H1 (cell line): ENCODE results near the gene SKAP2. TPM values are rescaled to one million over a fixed set of nuclear protein-coding genes. Genes with fewer than 3 reads are reported as not detected.

Experiments
- CTCF ChIA-PET: fragments of 300-600 bp; sonication (Branson Sonifier 250); formaldehyde crosslinking; loops from one replicate; lab custom pipeline; 2021; ENCODE audit not compliant: partially characterized antibody; lab: Charles Lee
- POLR2A ChIA-PET: fragments of 300-600 bp; sonication (Branson Sonifier 250); formaldehyde crosslinking; loops from one replicate; lab custom pipeline; 2021; ENCODE audit warnings: inconsistent platforms; ENCODE audit not compliant: partially characterized antibody; lab: Charles Lee
- DNase-seq, 2 experiments: peaks; one replicate each; pipeline versions ENCODE4 v3.0.0 to v3.0.0-alpha.2; 2010 to 2022; ENCODE audit warnings: low spot score in 2 of 2, low read depth in 1 of 2, mixed read lengths in 1 of 2
- FAIRE-seq: peaks from 2 replicates; lab custom pipeline; 2011; peaks lifted over from hg19 to GRCh38; lab: Jason Lieb, UNC
- H2AFZ ChIP-seq: 2 replicates; pipeline ENCODE4 v1.8.1; 2012; ENCODE audit warnings: low read length, inconsistent platforms
- H2AK5ac ChIP-seq: 2 replicates; pipeline ENCODE4 v1.6.1; 2013; ENCODE audit warnings: low read depth, low read length
- H2BK120ac ChIP-seq: replicated peaks from 2 replicates; pipeline ENCODE3; 2013; ENCODE audit warnings: low read depth, low read length, inconsistent platforms
- H2BK12ac ChIP-seq: 2 replicates; pipeline ENCODE4 v1.6.1; 2013; ENCODE audit warnings: low read depth, low read length
- H2BK15ac ChIP-seq: 2 replicates; pipeline ENCODE4 v1.6.1; 2013; ENCODE audit warnings: low read length
- H2BK20ac ChIP-seq: 2 replicates; pipeline ENCODE4 v1.6.1; 2013; ENCODE audit warnings: low read length
- H2BK5ac ChIP-seq: 2 replicates; pipeline ENCODE4 v1.6.1; 2013; ENCODE audit warnings: low read depth, low read length
- H3K14ac ChIP-seq: 2 replicates; pipeline ENCODE4 v1.6.1; 2013; ENCODE audit warnings: inconsistent platforms; ENCODE audit not compliant: insufficient read length
- H3K18ac ChIP-seq: 2 replicates; pipeline ENCODE4 v1.6.1; 2013; ENCODE audit warnings: low read length; ENCODE audit errors: extremely low read depth
- H3K23ac ChIP-seq: 2 replicates; pipeline ENCODE4 v1.6.1; 2013; ENCODE audit warnings: inconsistent platforms; ENCODE audit not compliant: insufficient read length
- H3K23me2 ChIP-seq: 2 replicates; pipeline ENCODE4 v1.6.1; 2013; ENCODE audit warnings: low read depth, low read length
- H3K27ac ChIP-seq: 2 replicates; pipeline ENCODE4 v1.6.1; 2011; ENCODE audit warnings: low read depth, low read length, inconsistent platforms
- H3K27me3 ChIP-seq, 4 experiments: replicated peaks in 1 of 4; 1 replicate in 1 of 4; 2 replicates in 3 of 4; pipeline versions ENCODE4 v1.6.1 to v1.8.1; 2011 to 2013; ENCODE audit warnings: low read length in 3 of 4, mild to moderate bottlenecking in 3 of 4, inconsistent platforms in 2 of 4, mixed read lengths in 2 of 4, moderate library complexity in 1 of 4; ENCODE audit not compliant: control insufficient read depth in 3 of 4, insufficient read depth in 3 of 4; ENCODE audit errors: extremely low read depth in 1 of 4
- H3K36me3 ChIP-seq, 4 experiments: 2 replicates each; pipeline versions ENCODE4 v1.6.1 to v1.8.1; 2011 to 2013; ENCODE audit warnings: mild to moderate bottlenecking in 4 of 4, low read length in 3 of 4, moderate library complexity in 2 of 4, control low read depth in 1 of 4, inconsistent platforms in 1 of 4; ENCODE audit not compliant: insufficient read depth in 4 of 4, control insufficient read depth in 2 of 4
- H3K4ac ChIP-seq: replicated peaks from 2 replicates; pipeline ENCODE3; 2013; ENCODE audit warnings: low read length, low read depth, mixed read lengths, inconsistent platforms; ENCODE audit not compliant: insufficient read length
- H3K4me1 ChIP-seq, 4 experiments: replicated peaks in 1 of 4; 1 replicate in 1 of 4; 2 replicates in 3 of 4; pipeline versions ENCODE4 v1.6.1 to v1.8.1; 2011 to 2013; ENCODE audit warnings: low read length in 3 of 4, inconsistent platforms in 2 of 4, mixed read lengths in 1 of 4; ENCODE audit not compliant: insufficient read depth in 4 of 4, control insufficient read depth in 3 of 4
- H3K4me2 ChIP-seq, 2 experiments: 2 replicates each; pipeline versions ENCODE4 v1.6.1 to v1.8.1; 2011 to 2013; ENCODE audit warnings: low read depth in 2 of 2, low read length in 2 of 2, control low read depth in 1 of 2, inconsistent platforms in 1 of 2, mild to moderate bottlenecking in 1 of 2; ENCODE audit not compliant: insufficient read depth in 1 of 2
- H3K4me3 ChIP-seq, 4 experiments: fragments of 200-600, 300-600 bp in 1 of 4; sonication (generic), shearing (Covaris generic), sonication (Bioruptor Twin) in 1 of 4; 2 replicates each; pipeline versions ENCODE4 v1.5.1 to v1.8.1; 2011 to 2016; ENCODE audit warnings: low read length in 4 of 4, low read depth in 3 of 4, control low read depth in 2 of 4, inconsistent platforms in 2 of 4, mild to moderate bottlenecking in 2 of 4, mixed read lengths in 1 of 4, moderate library complexity in 1 of 4; ENCODE audit not compliant: insufficient read depth in 2 of 4; ENCODE audit errors: extremely low read depth in 1 of 4
- H3K56ac ChIP-seq: replicated peaks from 2 replicates; pipeline ENCODE3; 2013; ENCODE audit warnings: low read depth, mild to moderate bottlenecking, mixed read lengths, low read length, inconsistent platforms; ENCODE audit not compliant: insufficient read length
- H3K79me1 ChIP-seq: 2 replicates; pipeline ENCODE4 v1.6.1; 2013; ENCODE audit warnings: low read depth, low read length, control low read depth
- H3K79me2 ChIP-seq, 2 experiments: 2 replicates each; pipeline versions ENCODE4 v1.6.1 to v1.8.1; 2012 to 2013; ENCODE audit warnings: low read length in 2 of 2, mild to moderate bottlenecking in 2 of 2, inconsistent platforms in 1 of 2; ENCODE audit not compliant: insufficient read depth in 2 of 2, control insufficient read depth in 1 of 2
- H3K9ac ChIP-seq, 4 experiments: replicated peaks in 1 of 4; 1 replicate in 1 of 4; 2 replicates in 3 of 4; pipeline versions ENCODE4 v1.6.1 to v1.8.1; 2011 to 2013; ENCODE audit warnings: low read depth in 3 of 4, low read length in 3 of 4, control low read depth in 2 of 4, mild to moderate bottlenecking in 2 of 4, moderate library complexity in 2 of 4, inconsistent platforms in 1 of 4; ENCODE audit errors: extremely low read depth in 1 of 4
- H3K9me3 ChIP-seq, 2 experiments: 2 replicates each; pipeline versions ENCODE4 v1.6.1 to v1.8.1; 2012 to 2013; ENCODE audit warnings: mild to moderate bottlenecking in 2 of 2, moderate library complexity in 2 of 2, control low read depth in 1 of 2, inconsistent platforms in 1 of 2, low read depth in 1 of 2, low read length in 1 of 2, mixed read lengths in 1 of 2; ENCODE audit not compliant: insufficient read depth in 2 of 2
- H4K20me1 ChIP-seq, 2 experiments: replicated peaks in 1 of 2; 2 replicates each; pipeline versions ENCODE3 to v1.8.1; 2011 to 2013; ENCODE audit warnings: inconsistent platforms in 2 of 2, low read length in 2 of 2, mild to moderate bottlenecking in 1 of 2; ENCODE audit not compliant: insufficient read depth in 2 of 2, control insufficient read depth in 1 of 2
- H4K5ac ChIP-seq: 2 replicates; pipeline ENCODE4 v1.6.1; 2013; ENCODE audit warnings: low read length, low read depth, mixed read lengths, inconsistent platforms; ENCODE audit not compliant: insufficient read length
- H4K8ac ChIP-seq: 2 replicates; pipeline ENCODE4 v1.8.0; 2013; ENCODE audit warnings: mild to moderate bottlenecking, moderate library complexity, low read length, inconsistent platforms; ENCODE audit not compliant: insufficient read depth; ENCODE audit errors: extremely low read depth
- H4K91ac ChIP-seq: replicated peaks from 2 replicates; pipeline ENCODE3; 2013; ENCODE audit warnings: low read length, mixed read lengths, inconsistent platforms; ENCODE audit not compliant: insufficient read length
- ASH2L ChIP-seq: fragments of 200-600, 300-600 bp; sonication (generic); IDR thresholded peaks from one replicate; pipeline ENCODE4 v1.7.1; 2017; ENCODE audit warnings: low read length
- CEBPB ChIP-seq: IDR thresholded peaks from 2 replicates; pipeline ENCODE4 v1.6.1; 2012; ENCODE audit warnings: low read depth, low read length
- CHD2 ChIP-seq: IDR thresholded peaks from 2 replicates; pipeline ENCODE4 v1.6.1; 2012; ENCODE audit warnings: low read length, improper control_type of control experiment
- CTCF ChIP-seq, 3 experiments: IDR thresholded peaks; 1 replicate in 2 of 3; 2 replicates in 1 of 3; pipeline versions ENCODE4 v1.5.1 to v1.6.1; 2011; ENCODE audit warnings: low read length in 3 of 3, mild to moderate bottlenecking in 3 of 3, inconsistent platforms in 2 of 3, low read depth in 1 of 3, moderate library complexity in 1 of 3; ENCODE audit not compliant: insufficient read depth in 1 of 3; ENCODE audit errors: control extremely low read depth in 1 of 3
- HDAC6 ChIP-seq: IDR thresholded peaks from one replicate; pipeline ENCODE4 v1.7.1; 2012; ENCODE audit warnings: low read depth, mild to moderate bottlenecking, inconsistent platforms, low read length, moderate library complexity
- MAX ChIP-seq: IDR thresholded peaks from 2 replicates; pipeline ENCODE4 v1.6.1; 2012; ENCODE audit warnings: inconsistent platforms
- RNF2 ChIP-seq: fragments of 200-900, 300-1000 bp; sonication (generic); IDR thresholded peaks from 2 replicates; pipeline ENCODE4 v1.7.1; 2016; ENCODE audit warnings: borderline replicate concordance, low read depth, mild to moderate bottlenecking, antibody characterized with exemption, low read length; ENCODE audit not compliant: poor library complexity, severe bottlenecking; ENCODE audit errors: missing control alignments
- SP4 ChIP-seq: IDR thresholded peaks from 2 replicates; pipeline ENCODE4 v1.6.1; 2012; ENCODE audit warnings: low read length, inconsistent platforms
- TCF12 ChIP-seq: IDR thresholded peaks from 2 replicates; pipeline ENCODE4 v1.6.1; 2011; ENCODE audit warnings: low read depth, mild to moderate bottlenecking, low read length
- WGBS, 2 experiments: shearing (Covaris generic) in 1 of 2; methylation state at CpG; one replicate each; pipeline versions ENCODE4 v1.1.6 to v1.1.7; 2013 to 2015; ENCODE audit warnings: low lambda C conversion rate in 2 of 2, mixed read lengths in 2 of 2, inconsistent platforms in 1 of 2, low coverage in 1 of 2, missing lambda C conversion rate in 1 of 2; ENCODE audit not compliant: insufficient replicate concordance in 2 of 2, insufficient coverage in 1 of 2, insufficient read length in 1 of 2; ENCODE audit errors: extremely low coverage in 1 of 2, missing lambda C conversion rate in 1 of 2; 5-methylcytosine and 5-hydroxymethylcytosine counted together
- polyA plus RNA-seq, 7 experiments: library from polyadenylated mRNA; depleted of rRNA in 3 of 7; stranded (reverse) in 5 of 7; unstranded in 2 of 7; fragments of >200 nt in 5 of 7; fragments of 200-250 nt in 2 of 7; gene quantifications; 1 replicate in 5 of 7; 2 replicates in 1 of 7; 4 replicates in 1 of 7; pipeline versions ENCODE4 v1.2.1 to v1.2.3, GENCODE V29; 2011 to 2013; ENCODE audit warnings: missing spikeins in 2 of 7, mixed read lengths in 2 of 7
- total RNA-seq: library from RNA; stranded (reverse); fragmentation: NEBNext Ultra II Directional; extraction: Animal tissue kit (Norgen Biotek cat#: 25700); gene quantifications from 2 replicates; pipeline ENCODE4 v1.2.1, GENCODE V29; 2021
- TF ChIP-seq, protein P1 (sequence below): IDR thresholded peaks from 2 replicates; pipeline ENCODE4 v1.6.1; 2012; ENCODE audit warnings: inconsistent platforms

The SKAP2 gene
- total and polyA plus RNA-seq, 2 of the 8 experiments (the other 6 are each of a cell fraction or from before 2014, with no cell fraction given) = 0.53 to 5.1 TPM

DNA sequence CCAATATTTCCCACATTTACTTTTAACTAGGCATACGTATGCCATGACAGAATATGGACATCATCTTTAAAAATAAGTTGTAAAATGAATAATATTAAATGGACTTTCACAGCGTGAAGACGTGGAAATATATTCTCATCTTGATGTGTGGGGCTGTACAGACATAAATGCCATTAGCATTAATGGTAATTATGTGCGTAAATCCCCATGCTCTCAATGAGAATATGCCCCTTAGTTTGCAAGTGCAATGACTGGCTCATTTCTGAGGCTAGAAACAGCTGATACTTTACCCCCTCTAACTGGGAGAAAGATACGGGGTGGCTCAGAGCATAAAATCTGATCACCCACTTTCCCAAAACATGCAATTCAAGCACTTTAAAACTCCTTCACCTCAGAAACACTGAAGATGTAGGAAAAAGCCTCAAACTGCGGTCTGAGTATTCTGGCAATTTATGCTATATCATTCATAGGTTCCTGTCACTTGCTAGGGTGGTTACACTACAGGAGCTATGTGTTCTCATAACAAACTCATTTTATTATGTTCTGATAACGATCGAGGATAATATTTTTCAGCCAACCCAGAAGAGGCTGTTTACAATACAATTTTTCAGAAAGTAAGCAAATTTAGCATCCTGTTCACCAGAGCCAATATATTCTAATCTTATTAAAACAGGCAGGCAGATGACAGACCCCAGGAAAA is 211.8 kb downstream of the SKAP2 start:
- Histone ChIP-seq H2BK120ac (no peak overlapping the region), H3K9ac (no peak overlapping the region), H3K14ac (no peak overlapping the region), H2AFZ (no peak overlapping the region), H3K79me1 (no peaks in the 10 kb centered on the region), H3K23ac (no peak overlapping the region), H4K8ac (no peak overlapping the region), H3K27me3 (no peaks in the 10 kb centered on the region), H3K79me2 (no peaks in the 10 kb centered on the region), H2BK5ac (no peak overlapping the region), H3K4me2 (no peak overlapping the region), H3K27ac (no peak overlapping the region), H2BK15ac (no peak overlapping the region), H3K9me3 (no peaks in the 10 kb centered on the region), H3K4ac (no peak overlapping the region), H2AK5ac (no peak overlapping the region), H3K36me3 (no peaks in the 10 kb centered on the region), H4K5ac (no peak overlapping the region), H4K91ac (no peak overlapping the region), H3K4me1 (peaks cover 0 to 19% (median 7%) of the 10 kb centered on the region in 4 experiments; a peak in 6 of 7 replicates), H3K56ac (no peak overlapping the region), H2BK20ac (no peak overlapping the region), H3K18ac (no peak overlapping the region), H3K4me3 (no peak overlapping the region), H3K23me2 (no peaks in the 10 kb centered on the region), H2BK12ac (no peak overlapping the region), H4K20me1 (no peaks in the 10 kb centered on the region)
- 89% methylated on average over 8 of the region's 8 CpGs; no CpG with 5 or more reads in 1 of the 2 experiments for WGBS, 2 experiments
- ChIA-PET POLR2A (no interaction called here), CTCF (interaction anchor here (0.6 kb wide), 1 partner anchor 42 kb away, joined by 3 read pairs; no protein-coding TSS in a partner anchor)
- DNase-seq (no peak), FAIRE-seq (no peak)
- no peak for TF ChIP-seq RNF2
- no peak for TF ChIP-seq TCF12
- TF ChIP-seq HDAC6 = no peak
- no peak for TF ChIP-seq CHD2
- TF ChIP-seq CEBPB = no peak
- TF ChIP-seq CTCF (IDR thresholded peaks at IDR 0.05; ENCODE audit: control extremely low read depth in 1 of 3, insufficient read depth in 1 of 3, low read depth in 1 of 3, low read length in 3 of 3) = no peak
- TF ChIP-seq SP4 = no peak
- TF ChIP-seq, protein P1, sequence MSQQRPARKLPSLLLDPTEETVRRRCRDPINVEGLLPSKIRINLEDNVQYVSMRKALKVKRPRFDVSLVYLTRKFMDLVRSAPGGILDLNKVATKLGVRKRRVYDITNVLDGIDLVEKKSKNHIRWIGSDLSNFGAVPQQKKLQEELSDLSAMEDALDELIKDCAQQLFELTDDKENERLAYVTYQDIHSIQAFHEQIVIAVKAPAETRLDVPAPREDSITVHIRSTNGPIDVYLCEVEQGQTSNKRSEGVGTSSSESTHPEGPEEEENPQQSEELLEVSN = no peak
- TF ChIP-seq MAX = no peak
- TF ChIP-seq ASH2L = no peak
